Right lung (tissue), 5 donors: ENCODE data around the gene NLRP1. TPM values are rescaled to one million over a fixed set of nuclear protein-coding genes. Genes with fewer than 3 reads are reported as not detected.

Experiments used
- DNase-seq, 2 donors: peaks; one replicate each; pipeline ENCODE4 v3.0.0-alpha.2; 2013
- polyA plus RNA-seq, 5 donors: library from polyadenylated mRNA; unstranded; fragments of 120-200 nt; gene quantifications; one replicate each; pipeline versions ENCODE4 v1.2.1 to v1.2.3, GENCODE V29; 2013; ENCODE audit warnings: inconsistent platforms in 1 of 5, low replicate concordance in 1 of 5; ENCODE audit not compliant: insufficient read length in 5 of 5, insufficient read depth in 1 of 5

The NLRP1 gene
- polyA plus RNA-seq, 5 donors: 30.2 to 35.5 (median 33.5) TPM

DNA sequence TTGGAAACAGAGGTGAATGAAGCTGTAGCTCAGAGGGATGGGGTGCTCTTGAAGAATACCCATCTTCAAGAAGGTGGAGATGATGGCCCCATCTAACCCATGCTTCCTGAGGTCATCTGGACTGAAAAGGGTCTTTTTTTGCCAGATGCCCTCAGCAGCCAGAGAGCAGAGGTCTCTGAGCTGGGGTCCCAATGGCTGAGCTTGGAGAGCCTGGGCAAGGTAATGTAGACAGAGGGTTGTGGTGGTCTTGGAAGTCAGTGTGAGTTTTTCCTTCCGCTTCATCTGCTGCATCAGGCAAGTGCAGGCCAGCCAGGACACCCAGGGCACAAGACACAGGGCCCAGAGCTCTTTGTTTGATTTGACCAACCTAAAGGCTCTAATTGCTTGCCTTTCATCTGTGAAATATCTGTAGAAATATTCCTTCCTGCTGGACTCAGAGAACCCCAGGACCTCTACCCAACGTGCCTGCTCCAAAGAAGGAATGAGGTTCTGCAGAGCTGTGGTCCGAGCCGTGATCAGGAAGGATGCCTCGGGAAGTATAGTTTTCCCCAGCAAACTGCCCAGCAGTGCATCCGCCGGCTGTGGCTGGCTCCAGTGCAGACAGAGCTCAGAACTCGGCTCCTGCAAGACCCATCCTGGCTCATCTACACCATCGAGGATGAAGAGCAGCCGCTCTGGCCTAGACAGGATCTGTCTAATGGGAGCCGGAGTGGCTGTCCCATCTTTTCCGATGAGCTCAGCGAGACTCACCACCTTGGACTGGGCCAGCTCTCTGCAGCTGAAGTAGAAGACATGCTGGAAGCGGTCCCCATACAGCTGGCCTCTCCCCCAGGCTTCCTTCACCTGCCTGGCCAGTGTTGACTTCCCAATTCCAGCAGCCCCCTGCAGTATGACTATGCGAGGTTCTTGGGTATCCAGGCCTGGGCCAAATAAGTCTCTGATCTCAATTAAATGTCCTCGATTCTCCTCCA lies 25.2 kb downstream of the NLRP1 start:
- DNase-seq: no peak

DNA sequence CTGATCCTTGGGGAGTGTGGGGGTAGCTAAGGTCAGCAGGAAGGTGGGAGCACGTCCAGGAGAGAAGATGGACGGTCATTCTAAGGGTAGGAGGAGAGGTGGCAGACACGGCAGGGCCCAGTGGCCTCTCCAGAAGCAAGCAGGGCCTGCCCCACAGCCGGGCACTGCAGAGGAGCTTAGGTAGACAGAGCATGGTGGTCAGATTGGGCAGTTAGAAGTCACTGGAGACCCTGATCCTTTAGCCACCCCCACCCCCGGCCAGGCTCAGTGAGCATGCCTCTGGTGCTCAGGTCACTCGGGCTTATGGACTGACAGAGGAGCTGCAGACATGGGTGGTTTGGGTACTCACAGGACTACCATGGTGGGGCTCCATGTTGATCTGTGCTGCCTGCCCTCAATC lies 26.3 kb downstream of the NLRP1 start:
- no peak for DNase-seq

DNA sequence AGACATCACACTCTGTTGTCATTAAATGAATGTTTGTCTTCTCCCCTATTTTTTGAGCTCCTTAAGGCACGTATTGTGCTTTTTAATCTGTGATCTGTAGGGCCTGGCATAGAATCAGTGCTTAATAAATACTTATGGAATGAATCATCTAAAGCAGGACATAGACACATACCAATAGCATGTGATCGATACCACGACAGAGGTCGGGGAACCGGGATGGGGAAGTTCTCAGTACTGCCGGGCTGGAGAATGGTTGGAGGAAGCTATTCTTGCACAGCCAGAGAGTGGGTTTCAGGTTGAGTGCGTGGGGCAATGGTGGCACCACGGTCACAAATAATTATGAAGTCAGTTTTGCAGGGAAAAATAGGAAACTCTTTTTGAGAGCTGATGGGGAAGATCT lies 26.8 kb downstream of the NLRP1 start:
- no peak for DNase-seq

DNA sequence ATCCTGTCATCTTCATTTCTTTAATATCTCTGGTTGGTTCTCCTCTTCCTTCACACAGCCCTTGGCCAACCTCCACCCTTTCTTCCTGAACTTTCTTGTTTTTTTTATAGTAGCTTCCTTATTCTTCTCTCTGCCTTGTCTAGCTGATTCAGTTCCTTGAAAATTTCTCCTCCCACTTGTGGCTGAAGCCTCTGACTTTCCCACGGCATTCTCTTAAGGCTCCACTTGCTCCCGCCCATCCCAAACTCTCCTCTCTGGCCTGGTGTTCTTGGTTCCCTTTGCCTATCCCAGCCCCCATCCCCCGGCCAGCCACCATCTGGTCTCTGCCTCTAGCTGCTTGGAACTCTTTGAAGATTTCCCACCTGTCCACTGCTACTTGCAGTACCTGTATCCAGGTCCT lies 29.1 kb downstream of the NLRP1 start:
- DNase-seq: no peak

DNA sequence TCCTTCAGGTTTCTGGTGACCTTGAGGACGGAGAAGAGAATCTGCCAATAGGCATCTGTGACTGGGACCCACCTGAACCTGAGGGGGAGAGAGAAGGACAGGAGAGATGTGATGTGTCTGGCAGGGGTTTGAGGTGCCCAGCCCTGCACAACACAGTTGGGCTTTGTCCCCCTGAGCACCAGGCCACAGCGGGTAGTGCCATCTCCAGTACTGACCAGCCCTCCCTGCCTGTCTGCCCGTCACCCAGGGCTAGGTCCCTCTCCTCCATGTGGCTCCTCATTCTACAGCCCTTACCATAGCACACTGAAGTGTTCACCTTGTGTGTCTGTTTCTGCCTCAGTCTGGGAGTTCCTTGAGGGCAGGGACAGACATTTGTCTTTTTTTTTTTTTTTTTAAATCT lies 30.8 kb downstream of the NLRP1 start:
- no peak for DNase-seq

- no peak for DNase-seq
Measured at GRCh38 chr17:5552841-5553240, 31.5 kb downstream of the NLRP1 start.

- DNase-seq: no peak
Measured at GRCh38 chr17:5545051-5545987, 39.0 kb downstream of the NLRP1 start.

GRCh38 chr17:5544115-5544514 lies 40.2 kb downstream of the NLRP1 start:
- DNase-seq: no peak

DNA sequence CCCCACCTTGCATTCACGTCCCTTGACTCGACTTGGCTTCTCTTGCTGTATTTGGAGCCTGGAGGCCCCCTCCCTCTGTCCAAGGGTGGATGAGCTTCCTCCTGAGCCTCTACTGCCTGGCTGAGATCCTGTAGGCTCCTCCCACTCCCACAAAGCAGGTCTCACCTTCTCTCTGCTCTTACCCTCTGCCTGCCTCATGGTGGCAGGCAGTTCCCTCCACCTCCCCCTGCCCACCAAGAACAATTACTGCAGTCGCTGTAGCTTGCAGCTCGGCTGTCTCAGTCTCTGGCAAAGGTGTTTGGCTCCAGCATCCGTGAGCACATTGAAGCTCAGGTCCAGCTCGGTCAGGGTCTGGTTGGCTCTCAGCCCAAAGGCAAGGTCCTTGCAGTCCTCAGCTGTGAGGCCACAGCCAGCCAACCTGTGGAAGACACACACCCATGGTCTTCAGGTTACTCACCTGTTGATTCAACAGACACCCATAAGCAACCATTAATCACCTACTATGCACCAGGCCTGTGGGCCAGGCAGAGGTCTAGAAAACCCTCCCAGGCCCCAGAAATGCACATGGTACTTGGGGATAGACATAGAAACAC lies 42.6 kb downstream of the NLRP1 start:
- no peak for DNase-seq

DNA sequence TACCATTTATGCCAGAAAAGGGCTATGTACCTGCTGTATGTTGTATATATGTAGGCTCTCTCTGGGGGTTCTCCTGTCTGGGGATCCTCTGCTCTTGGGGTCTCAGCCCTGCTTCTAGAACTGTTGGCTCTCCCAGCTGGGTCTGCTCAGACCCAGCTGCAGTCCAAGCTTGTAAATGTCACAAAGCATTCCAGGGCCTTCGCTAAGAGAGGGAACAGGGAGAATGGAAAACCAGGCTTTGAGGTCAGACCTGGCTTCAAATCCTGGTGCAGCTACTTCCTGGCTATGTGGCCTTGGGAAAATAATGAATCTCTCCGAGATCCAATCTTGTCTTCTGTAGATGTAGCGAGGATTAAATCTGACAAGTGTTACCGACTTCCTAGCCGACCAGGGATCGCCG lies 44.0 kb downstream of the NLRP1 start:
- no peak for DNase-seq

DNA sequence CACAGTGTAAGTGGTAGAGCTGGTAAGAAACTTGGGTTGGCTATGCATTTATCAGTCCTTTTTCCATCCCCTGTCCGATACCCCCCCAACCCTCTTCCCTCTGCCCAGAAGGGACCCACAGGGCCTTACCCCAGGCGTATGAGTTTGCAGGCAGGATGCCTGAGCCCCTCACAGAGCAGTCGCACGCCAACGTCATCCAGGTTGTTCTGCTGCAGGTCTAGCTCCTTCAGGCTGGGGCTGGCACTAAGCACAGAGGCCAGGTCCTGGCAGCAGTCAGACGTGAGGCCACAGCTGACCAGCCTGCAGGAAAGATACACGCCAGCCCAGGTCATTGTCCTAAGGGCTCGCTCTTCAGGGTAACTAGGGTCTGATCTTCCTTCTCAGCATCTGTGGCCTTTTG lies 45.0 kb downstream of the NLRP1 start:
- DNase-seq: no peak

- no peak for DNase-seq
Measured at GRCh38 chr17:5536866-5537650, 47.3 kb downstream of the NLRP1 start.

DNA sequence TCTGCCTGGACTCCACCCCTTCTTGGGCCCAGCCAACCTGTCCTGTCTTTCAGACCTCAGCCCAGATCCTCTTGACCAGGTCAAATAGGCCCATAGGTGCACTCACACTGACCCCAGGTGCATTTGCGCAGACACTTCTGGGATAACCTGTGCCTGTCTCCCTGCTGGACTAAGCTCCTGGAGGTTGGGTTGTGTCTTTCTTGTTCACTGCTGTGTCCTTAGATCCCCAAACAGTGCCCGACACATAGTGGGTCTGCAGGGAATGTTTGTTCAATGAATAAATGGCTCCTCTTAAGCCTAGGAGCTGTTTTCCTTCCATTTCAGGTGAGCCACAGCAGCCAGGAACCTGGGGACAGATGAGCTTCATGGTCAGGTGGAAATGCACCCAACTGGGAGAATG lies 48.9 kb downstream of the NLRP1 start:
- DNase-seq: no peak

DNA sequence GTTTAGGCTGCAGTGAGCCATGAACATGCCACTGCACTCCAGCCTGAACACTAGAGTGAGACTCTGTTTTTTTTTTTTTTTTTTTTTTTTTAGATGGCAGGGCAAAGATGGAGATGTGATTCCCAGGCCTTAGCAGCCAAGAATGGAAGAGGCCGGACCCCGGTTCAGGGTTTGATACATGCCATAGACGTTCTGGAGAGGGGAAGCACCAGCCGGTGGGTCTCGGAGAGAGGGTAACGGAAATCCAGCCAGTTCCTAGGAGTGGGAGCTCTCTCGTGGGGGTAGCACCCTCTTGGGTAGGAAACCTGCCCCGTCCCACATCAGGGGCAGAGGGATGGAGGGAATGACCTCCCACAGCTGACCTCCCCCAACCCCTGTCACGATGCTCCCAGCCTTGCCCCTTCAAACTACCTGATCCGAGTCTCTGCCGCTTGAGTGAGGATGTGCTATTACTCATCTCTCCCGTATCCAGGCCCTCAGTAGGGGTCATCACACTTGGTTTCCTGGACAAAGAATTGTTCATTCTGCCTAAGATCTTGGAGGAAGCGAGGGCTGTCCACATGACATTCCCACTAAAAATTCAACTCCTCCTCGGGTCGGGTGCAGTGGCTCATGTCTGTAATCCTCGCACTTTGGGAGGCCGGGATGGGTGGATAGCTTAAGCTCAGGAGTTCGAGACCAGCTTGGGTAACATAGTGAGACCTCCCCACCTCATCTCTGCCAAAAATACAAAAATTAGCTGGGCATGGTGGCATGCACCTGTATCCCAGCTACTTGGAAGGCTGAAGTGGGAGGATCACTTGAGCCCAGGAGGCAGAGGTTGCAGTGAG lies 50.6 kb downstream of the NLRP1 start:
- DNase-seq: no peak

GRCh38 chr17:5532581-5532980 lies 51.7 kb downstream of the NLRP1 start:
- DNase-seq: no peak

- no peak for DNase-seq
Measured at GRCh38 chr17:5531085-5531418, 53.3 kb downstream of the NLRP1 start.

GRCh38 chr17:5530265-5531084 lies 53.8 kb downstream of the NLRP1 start:
- no peak for DNase-seq

DNA sequence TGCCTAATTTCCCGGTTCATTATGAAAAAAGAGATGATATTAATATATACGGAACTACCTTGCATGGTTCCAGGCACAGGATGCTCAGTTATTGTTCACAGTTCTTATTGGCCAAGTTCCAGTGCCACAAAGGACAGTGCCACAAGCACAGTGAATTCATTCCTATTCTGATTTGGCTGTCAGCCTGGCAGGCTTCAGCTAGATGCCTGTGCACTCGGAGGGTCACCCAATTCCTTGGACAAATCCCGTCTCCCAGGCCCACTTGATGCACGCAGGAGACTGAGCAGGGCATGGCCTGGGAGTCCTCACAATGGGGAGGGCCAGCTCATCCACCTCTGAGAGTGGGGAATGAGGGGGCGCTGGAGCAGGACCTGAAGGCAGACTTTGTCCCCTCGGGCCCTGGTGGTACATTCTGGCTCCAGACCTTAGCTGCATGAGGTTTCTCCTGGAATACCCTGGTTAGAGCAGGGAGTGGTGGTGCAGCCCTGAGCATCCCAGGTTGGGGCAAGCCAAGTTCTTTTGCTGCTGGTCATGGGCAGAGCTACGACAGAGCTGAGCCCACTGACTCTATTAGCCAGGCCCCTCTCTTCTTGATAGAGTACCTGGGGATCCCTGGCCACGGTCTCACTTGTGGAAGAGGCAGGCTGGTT lies 56.6 kb downstream of the NLRP1 start:
- DNase-seq: no peak
